Suprapubic skin (tissue), 4 donors: Measurements from ENCODE around the gene NADK2.

Experiments used
- EP300 ChIP-seq: sonication (generic); formaldehyde crosslinking; IDR thresholded peaks from one replicate; pipeline ENCODE4 v1.6.1; 2017; ENCODE audit warnings: antibody characterized with exemption
- POLR2A ChIP-seq, 2 donors: fragments of 450-650 bp; IDR thresholded peaks; one replicate each; pipeline ENCODE4 v1.6.1; 2017; ENCODE audit warnings: antibody characterized with exemption in 2 of 2, mild to moderate bottlenecking in 2 of 2, moderate library complexity in 2 of 2
- POLR2AphosphoS5 ChIP-seq, 3 donors: sonication (generic); formaldehyde crosslinking; IDR thresholded peaks; one replicate each; pipeline ENCODE4 v1.6.1; 2017; ENCODE audit warnings: antibody characterized with exemption in 3 of 3
- TF ChIP-seq, protein P1 (sequence below), 2 donors: fragments of 200-600 bp in 1 of 2; fragments of 450-650 bp in 1 of 2; sonication (generic) in 1 of 2; IDR thresholded peaks; one replicate each; pipeline ENCODE4 v1.5.1; 2016 to 2019; ENCODE audit warnings: antibody characterized with exemption in 2 of 2, mild to moderate bottlenecking in 1 of 2, moderate library complexity in 1 of 2

DNA sequence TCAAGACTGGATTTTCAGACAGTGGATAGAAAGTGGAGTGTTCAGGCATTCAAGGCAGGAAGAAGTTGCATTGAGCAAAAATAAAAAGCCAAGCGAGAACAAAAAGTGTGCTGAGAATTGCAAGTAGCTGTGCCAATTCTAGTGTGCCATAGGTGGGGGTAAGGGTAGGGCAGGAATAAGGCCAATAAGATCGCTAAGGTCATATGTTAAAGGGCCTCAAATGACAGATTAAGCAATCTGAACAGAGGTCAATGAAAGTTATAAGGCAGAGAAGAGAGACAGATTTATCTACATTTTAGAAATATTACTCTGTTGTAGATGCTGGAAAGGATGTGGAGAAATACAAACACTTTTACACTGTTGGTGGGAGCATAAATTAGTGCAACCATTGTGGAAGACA is 36.4 kb downstream of the NADK2 start:
- TF ChIP-seq, protein P1, sequence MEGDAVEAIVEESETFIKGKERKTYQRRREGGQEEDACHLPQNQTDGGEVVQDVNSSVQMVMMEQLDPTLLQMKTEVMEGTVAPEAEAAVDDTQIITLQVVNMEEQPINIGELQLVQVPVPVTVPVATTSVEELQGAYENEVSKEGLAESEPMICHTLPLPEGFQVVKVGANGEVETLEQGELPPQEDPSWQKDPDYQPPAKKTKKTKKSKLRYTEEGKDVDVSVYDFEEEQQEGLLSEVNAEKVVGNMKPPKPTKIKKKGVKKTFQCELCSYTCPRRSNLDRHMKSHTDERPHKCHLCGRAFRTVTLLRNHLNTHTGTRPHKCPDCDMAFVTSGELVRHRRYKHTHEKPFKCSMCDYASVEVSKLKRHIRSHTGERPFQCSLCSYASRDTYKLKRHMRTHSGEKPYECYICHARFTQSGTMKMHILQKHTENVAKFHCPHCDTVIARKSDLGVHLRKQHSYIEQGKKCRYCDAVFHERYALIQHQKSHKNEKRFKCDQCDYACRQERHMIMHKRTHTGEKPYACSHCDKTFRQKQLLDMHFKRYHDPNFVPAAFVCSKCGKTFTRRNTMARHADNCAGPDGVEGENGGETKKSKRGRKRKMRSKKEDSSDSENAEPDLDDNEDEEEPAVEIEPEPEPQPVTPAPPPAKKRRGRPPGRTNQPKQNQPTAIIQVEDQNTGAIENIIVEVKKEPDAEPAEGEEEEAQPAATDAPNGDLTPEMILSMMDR (IDR thresholded peaks at IDR 0.05) = no peak
- TF ChIP-seq POLR2AphosphoS5 (IDR thresholded peaks at IDR 0.05) = no peak
- no peak for TF ChIP-seq POLR2A (IDR thresholded peaks at IDR 0.05)
- TF ChIP-seq EP300 = no peak
